Cardiac fibroblast (primary cell): Measurements from ENCODE around the gene PTPRD.

ENCODE experiments used
- DNase-seq, 2 donors: peaks; one replicate each; pipeline versions ENCODE4 v3.0.0 to v3.0.0-alpha.2; 2010; ENCODE audit warnings: low read depth in 2 of 2
- H3K4me3 ChIP-seq, 2 donors: replicated peaks in 1 of 2; 1 replicate in 1 of 2; 2 replicates in 1 of 2; pipeline ENCODE4 v1.5.1; 2011; ENCODE audit warnings: low read depth in 2 of 2, low read length in 2 of 2, mild to moderate bottlenecking in 2 of 2, moderate library complexity in 1 of 2
- TF ChIP-seq, protein P1 (sequence below): IDR thresholded peaks from one replicate; pipeline ENCODE4 v1.5.1; 2011; ENCODE audit warnings: low read depth, mild to moderate bottlenecking, low read length, inconsistent platforms

The PTPRD gene

DNA sequence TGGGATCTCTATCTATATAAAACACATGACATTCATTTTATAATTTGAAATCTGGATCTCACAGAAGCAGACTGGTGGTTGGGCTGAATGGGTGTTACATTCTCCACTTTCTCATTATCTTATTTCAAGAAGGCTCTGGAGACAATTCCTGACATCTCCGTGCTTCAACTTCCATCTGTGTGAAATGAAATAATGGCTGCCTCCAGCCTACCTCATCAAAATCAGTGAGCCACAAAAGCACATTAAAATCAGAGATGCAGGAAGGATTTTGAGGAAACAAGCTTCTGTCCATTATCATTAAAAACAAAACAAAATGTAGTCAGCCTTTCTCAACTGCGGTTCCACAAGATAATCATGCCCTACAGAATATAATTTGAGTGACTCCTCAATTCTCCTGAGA, 1854.9 kb downstream of the PTPRD start:
- no peak overlapping the region for H3K4me3 ChIP-seq
- TF ChIP-seq, protein P1, sequence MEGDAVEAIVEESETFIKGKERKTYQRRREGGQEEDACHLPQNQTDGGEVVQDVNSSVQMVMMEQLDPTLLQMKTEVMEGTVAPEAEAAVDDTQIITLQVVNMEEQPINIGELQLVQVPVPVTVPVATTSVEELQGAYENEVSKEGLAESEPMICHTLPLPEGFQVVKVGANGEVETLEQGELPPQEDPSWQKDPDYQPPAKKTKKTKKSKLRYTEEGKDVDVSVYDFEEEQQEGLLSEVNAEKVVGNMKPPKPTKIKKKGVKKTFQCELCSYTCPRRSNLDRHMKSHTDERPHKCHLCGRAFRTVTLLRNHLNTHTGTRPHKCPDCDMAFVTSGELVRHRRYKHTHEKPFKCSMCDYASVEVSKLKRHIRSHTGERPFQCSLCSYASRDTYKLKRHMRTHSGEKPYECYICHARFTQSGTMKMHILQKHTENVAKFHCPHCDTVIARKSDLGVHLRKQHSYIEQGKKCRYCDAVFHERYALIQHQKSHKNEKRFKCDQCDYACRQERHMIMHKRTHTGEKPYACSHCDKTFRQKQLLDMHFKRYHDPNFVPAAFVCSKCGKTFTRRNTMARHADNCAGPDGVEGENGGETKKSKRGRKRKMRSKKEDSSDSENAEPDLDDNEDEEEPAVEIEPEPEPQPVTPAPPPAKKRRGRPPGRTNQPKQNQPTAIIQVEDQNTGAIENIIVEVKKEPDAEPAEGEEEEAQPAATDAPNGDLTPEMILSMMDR: no peak
- DNase-seq: no peak

DNA sequence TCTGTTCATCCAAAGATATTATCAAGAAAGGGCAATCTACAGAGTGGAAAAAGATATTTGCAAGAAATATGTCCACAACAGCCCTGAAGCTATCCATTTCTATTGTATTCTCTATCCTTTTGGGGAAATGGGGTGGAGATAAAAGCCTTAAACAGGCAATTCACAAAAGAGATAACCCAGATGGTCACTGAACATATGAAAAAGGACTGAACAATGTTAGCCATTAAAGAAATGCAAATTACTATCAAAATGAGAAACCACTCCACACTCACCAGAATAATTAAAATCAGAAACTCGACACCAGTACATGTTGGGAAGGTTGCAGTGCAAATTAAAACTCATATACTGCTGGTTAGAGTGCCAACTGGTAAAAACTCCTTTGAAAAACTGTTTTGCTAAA, 1858.1 kb downstream of the PTPRD start:
- no peak for DNase-seq

DNA sequence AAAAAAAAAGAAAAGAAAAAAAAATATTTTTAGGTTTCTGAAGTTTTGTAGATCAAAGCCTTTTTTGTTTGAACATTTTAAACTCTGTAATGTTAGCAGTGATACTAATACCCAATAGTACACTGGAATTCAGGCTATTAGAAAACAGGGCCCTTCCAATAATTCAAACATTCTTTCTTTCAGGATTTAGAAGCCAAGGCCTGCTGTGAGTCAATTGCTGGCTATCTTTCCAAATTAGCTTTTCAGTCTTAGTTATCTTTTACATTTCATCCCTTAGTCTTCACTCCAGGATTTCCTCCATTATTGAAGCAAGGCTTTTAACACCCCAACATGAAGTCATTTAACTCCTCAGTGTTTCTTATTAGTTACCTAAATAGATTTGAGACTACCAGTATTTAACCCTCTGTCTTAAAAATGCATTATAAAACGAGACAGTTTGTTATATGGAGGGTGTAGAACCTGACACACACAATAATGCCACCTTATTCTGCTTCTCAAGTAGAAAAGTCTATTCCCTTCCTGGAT, 1861.3 kb downstream of the PTPRD start:
- no peak overlapping the region for H3K4me3 ChIP-seq
- no peak for DNase-seq
- TF ChIP-seq, protein P1: no peak

More for the DNA sequence above, 1858.1 kb downstream of the PTPRD start:
- TF ChIP-seq, protein P1: no peak
- no peak overlapping the region for H3K4me3 ChIP-seq

DNA sequence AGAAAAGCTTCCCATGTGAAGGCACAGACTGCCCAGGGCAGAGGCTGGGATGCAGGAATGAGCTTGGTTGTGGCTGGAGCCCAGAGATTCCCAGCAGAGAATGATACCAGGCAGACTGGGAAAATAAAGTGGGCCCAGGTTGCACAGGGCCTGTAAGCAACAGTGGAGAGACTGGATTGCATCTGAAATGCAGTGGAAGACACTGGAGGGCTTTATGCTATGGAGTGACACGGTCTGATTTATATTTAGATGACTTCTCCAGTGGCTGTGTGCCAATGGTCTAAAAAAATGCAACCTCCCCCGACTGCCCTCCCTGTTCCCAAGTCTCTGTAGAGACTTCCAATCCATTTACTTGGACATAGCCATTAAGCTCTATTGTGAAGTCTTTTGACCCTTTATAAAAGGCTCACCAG, 1862.2 kb downstream of the PTPRD start:
- TF ChIP-seq, protein P1: no peak
- DNase-seq: no peak
- no peak overlapping the region for H3K4me3 ChIP-seq

DNA sequence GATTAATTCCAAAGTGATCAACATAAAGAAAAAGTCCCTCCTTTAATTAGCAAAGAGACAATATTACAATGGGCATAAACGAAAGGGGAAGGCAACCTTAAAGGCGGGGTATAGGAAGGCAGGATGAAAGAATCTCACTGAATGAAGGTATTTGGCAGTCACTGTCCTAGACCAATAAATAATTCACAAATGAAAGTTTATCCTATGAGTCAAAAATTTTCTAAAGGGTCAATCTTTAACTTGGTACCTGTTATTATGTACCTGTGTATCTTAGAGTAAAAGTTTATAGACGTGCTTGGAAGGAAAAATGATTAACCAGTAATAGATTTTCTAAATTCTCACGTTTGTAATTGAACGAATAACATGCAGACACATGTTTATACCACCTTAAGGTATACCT, 1867.5 kb downstream of the PTPRD start:
- TF ChIP-seq, protein P1: no peak
- no peak for DNase-seq
- no peak overlapping the region for H3K4me3 ChIP-seq

DNA sequence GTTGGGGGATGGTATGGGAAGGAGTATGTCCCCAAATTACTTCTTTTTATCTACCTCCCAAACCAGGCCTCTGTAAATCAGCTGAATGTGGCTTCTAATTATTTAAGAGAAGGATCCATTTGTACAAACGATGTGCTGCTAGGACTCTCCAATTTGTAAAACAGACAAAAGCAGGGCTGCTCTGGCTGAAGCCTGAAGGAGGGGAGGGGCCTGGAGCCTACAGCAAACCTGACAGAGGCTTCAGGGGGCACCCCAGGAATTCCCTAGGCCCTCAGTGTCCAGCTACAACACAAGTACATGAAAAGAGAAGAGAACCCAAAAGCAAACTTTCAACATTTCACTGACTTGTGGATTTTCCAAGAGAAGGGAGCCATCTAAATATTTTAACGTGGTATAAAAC, 1873.9 kb downstream of the PTPRD start:
- DNase-seq: no peak
- TF ChIP-seq, protein P1: no peak
- H3K4me3 ChIP-seq: no peak overlapping the region

DNA sequence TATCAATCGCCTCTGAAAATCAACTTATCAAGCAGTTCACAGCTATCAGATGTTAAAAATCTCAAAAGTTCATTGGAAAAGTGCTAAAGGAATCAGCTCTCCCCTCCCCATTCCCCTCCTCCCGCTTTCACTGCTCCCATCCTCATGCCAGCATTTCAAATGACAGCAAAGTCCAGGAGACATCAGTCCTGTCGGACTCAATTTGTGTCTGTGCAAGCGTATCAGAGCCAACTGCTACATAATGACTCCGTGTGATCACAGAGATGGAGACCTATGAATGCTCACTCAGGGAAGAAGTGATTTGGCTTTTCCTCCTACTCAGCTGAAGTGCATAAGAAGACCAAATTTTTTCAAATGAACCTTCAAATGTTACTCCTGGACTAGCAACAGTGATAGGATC, 1876.0 kb downstream of the PTPRD start:
- TF ChIP-seq, protein P1: no peak
- no peak overlapping the region for H3K4me3 ChIP-seq
- no peak for DNase-seq
